A549 (cell line): ENCODE results near the gene FSTL4. TPM values are rescaled to one million over a fixed set of nuclear protein-coding genes. Genes with fewer than 3 reads are reported as not detected.

Source experiments
- ATAC-seq, 2 experiments: fragments of 200-7000 bp in 1 of 2; fragments of >200 bp in 1 of 2; cut with Nextera tagmentation in 1 of 2; cut with Tn5 transposase in 1 of 2; 3 replicates each; pipeline versions ENCODE4 v1.8.0 to v1.9.1; 2018 to 2020; ENCODE audit warnings: mild to moderate bottlenecking in 1 of 2, moderate library complexity in 1 of 2
- CTCF ChIA-PET: fragments of 300-600 bp; sonication (Branson Sonifier 250); formaldehyde crosslinking; extraction: SDS; loops from one replicate; lab custom pipeline; 2021; ENCODE audit warnings: antibody characterized with exemption, inconsistent platforms; lab: Yijun Ruan, JAX
- POLR2A ChIA-PET: fragments of 350-600 bp; formaldehyde crosslinking; extraction: SDS; loops from one replicate; lab custom pipeline; 2021; ENCODE audit warnings: antibody characterized with exemption, inconsistent platforms; lab: Yijun Ruan, JAX
- DNase-seq, 2 experiments: peaks; one replicate each; pipeline versions ENCODE4 v3.0.0 to v3.0.0-alpha.2; 2011 to 2016; ENCODE audit warnings: low read depth in 1 of 2, low spot score in 1 of 2
- FAIRE-seq: peaks from 2 replicates; lab custom pipeline; 2011; peaks lifted over from hg19 to GRCh38; lab: Jason Lieb, UNC
- H3K27ac ChIP-seq, 2 experiments: fragments of >200 bp; sonication (Bioruptor Twin); formaldehyde crosslinking; 3 replicates each; pipeline ENCODE4 v1.5.1; 2016 to 2017
- H3K4me1 ChIP-seq: fragments of >200 bp; sonication (Bioruptor Twin); formaldehyde crosslinking; 3 replicates; pipeline ENCODE4 v1.6.1; 2016
- H3K4me2 ChIP-seq: fragments of >200 bp; sonication (Bioruptor Twin); formaldehyde crosslinking; 3 replicates; pipeline ENCODE4 v1.6.1; 2016
- H3K4me3 ChIP-seq: fragments of >200 bp; sonication (Bioruptor Twin); formaldehyde crosslinking; 3 replicates; pipeline ENCODE4 v1.5.1; 2016
- H3K9me3 ChIP-seq: fragments of >200 bp; sonication (Bioruptor Twin); formaldehyde crosslinking; 3 replicates; pipeline ENCODE4 v1.6.1; 2016
- ATOH8 ChIP-seq: fragments of 250-450 bp; sonication (Bioruptor Pico); IDR thresholded peaks from 2 replicates; pipeline ENCODE4 v1.5.0; 2020; ENCODE audit warnings: low read depth, mild to moderate bottlenecking, moderate library complexity
- BHLHE40 ChIP-seq: IDR thresholded peaks from 2 replicates; pipeline ENCODE4 v1.6.1; 2012; ENCODE audit warnings: low read depth, low read length, inconsistent platforms
- CBX2 ChIP-seq: fragments of 200-600 bp; sonication (generic); IDR thresholded peaks from 2 replicates; pipeline ENCODE4 v1.6.1; 2016; ENCODE audit warnings: low read depth, mild to moderate bottlenecking, borderline replicate concordance
- CBX8 ChIP-seq: fragments of 200-600 bp; sonication (generic); IDR thresholded peaks from 2 replicates; pipeline ENCODE4 v1.6.1; 2016
- ELK1 ChIP-seq: fragments of 150-350 bp; IDR thresholded peaks from 2 replicates; pipeline ENCODE4 v1.6.1; 2014; ENCODE audit warnings: low read depth, mild to moderate bottlenecking, low read length
- EP300 ChIP-seq, 2 experiments: fragments of >200 bp; sonication (Bioruptor Twin); formaldehyde crosslinking; IDR thresholded peaks; 2 replicates in 1 of 2; 3 replicates in 1 of 2; pipeline ENCODE4 v1.6.1; 2016 to 2017
- FOSB ChIP-seq: fragments of 250-450 bp; sonication (Bioruptor Pico); IDR thresholded peaks from 2 replicates; pipeline ENCODE4 v1.5.0; 2020; ENCODE audit warnings: mild to moderate bottlenecking, moderate library complexity
- HEYL ChIP-seq: fragments of 250-450 bp; sonication (Bioruptor Pico); IDR thresholded peaks from 2 replicates; pipeline ENCODE4 v1.8.0; 2021; ENCODE audit warnings: mild to moderate bottlenecking, moderate library complexity
- HMGXB4 ChIP-seq: fragments of 250-450 bp; sonication (Bioruptor Pico); IDR thresholded peaks from 2 replicates; pipeline ENCODE4 v1.5.0; 2021; ENCODE audit warnings: mild to moderate bottlenecking, moderate library complexity, borderline replicate concordance
- NFE2L2 ChIP-seq: fragments of 150-350 bp; conservative IDR thresholded peaks from 2 replicates; pipeline ENCODE4 v1.6.1; 2014; ENCODE audit warnings: low read length
- NPAS2 ChIP-seq: fragments of 250-450 bp; sonication (Bioruptor Pico); IDR thresholded peaks from 2 replicates; pipeline ENCODE4 v1.8.0; 2022; ENCODE audit warnings: mild to moderate bottlenecking, moderate library complexity, borderline replicate concordance
- NR3C1 ChIP-seq: fragments of >200 bp; sonication (Bioruptor Twin); formaldehyde crosslinking; IDR thresholded peaks from 3 replicates; pipeline ENCODE4 v1.6.1; 2017
- POLR2A ChIP-seq: IDR thresholded peaks from 2 replicates; pipeline ENCODE4 v1.6.1; 2012; ENCODE audit warnings: mild to moderate bottlenecking, low read length
- RAD21 ChIP-seq, 2 experiments: fragments of >200 bp in 1 of 2; sonication (Bioruptor Twin) in 1 of 2; formaldehyde crosslinking in 1 of 2; IDR thresholded peaks in 1 of 2; conservative IDR thresholded peaks in 1 of 2; 2 replicates in 1 of 2; 3 replicates in 1 of 2; pipeline ENCODE4 v1.6.1; 2012 to 2018; ENCODE audit warnings: inconsistent platforms in 1 of 2
- RARB ChIP-seq: fragments of 250-450 bp; sonication (Bioruptor Pico); IDR thresholded peaks from 2 replicates; pipeline ENCODE4 v1.8.0; 2021; ENCODE audit warnings: mild to moderate bottlenecking, moderate library complexity
- RNF2 ChIP-seq: fragments of 200-600 bp; sonication (generic); IDR thresholded peaks from 2 replicates; pipeline ENCODE4 v1.6.1; 2016; ENCODE audit warnings: low read depth, mild to moderate bottlenecking, antibody characterized with exemption, moderate library complexity, borderline replicate concordance
- SMC3 ChIP-seq: fragments of >200 bp; sonication (Bioruptor Twin); formaldehyde crosslinking; IDR thresholded peaks from 3 replicates; pipeline ENCODE4 v1.6.1; 2018; ENCODE audit warnings: inconsistent platforms
- SREBF2 ChIP-seq: fragments of 450-650 bp; IDR thresholded peaks from 2 replicates; pipeline ENCODE4 v1.6.1; 2014; ENCODE audit warnings: mild to moderate bottlenecking, moderate library complexity
- USF2 ChIP-seq: fragments of 450-650 bp; IDR thresholded peaks from 2 replicates; pipeline ENCODE4 v1.6.1; 2014; ENCODE audit warnings: antibody characterized with exemption
- ZFP36 ChIP-seq: fragments of 450-650 bp; IDR thresholded peaks from 2 replicates; pipeline ENCODE4 v1.6.1; 2014; ENCODE audit warnings: borderline replicate concordance; ENCODE audit not compliant: partially characterized antibody
- ZNF302 ChIP-seq: fragments of 250-450 bp; sonication (Bioruptor Pico); IDR thresholded peaks from 2 replicates; pipeline ENCODE4 v1.9.0; 2021; ENCODE audit warnings: inconsistent platforms, mild to moderate bottlenecking, moderate library complexity
- WGBS: methylation state at CpG from one replicate; pipeline ENCODE4 v1.1.6; 2017; ENCODE audit errors: missing lambda C conversion rate; 5-methylcytosine and 5-hydroxymethylcytosine counted together
- polyA plus RNA-seq, 4 experiments: library from polyadenylated mRNA; depleted of rRNA in 3 of 4; stranded (reverse); fragments of >200 nt; fragmentation: RNase III in 1 of 4; extraction: RNeasy Plus Mini Kit Qiagen cat#74134 plus additional on column Dnase treatment in 1 of 4; gene quantifications; 2 replicates in 3 of 4; 3 replicates in 1 of 4; pipeline ENCODE4 v1.2.3, GENCODE V29; 2011 to 2017

FSTL4 gene
- polyA plus RNA-seq, 2 of the 4 experiments (the other 2 are of a cell fraction) = 1.6 to 1.8 TPM

- POLR2A ChIA-PET = no interaction called here
- CTCF ChIA-PET = interaction anchor here (1.5 kb wide), 1 partner anchor 485 kb away, joined by 3 read pairs; no protein-coding TSS in a partner anchor
- whole genome bisulfite sequencing = 55% methylated on average over 9 of the region's 9 CpGs
- Histone ChIP-seq H3K9me3 (no peaks in the 10 kb centered on the region), H3K4me2 (no peak overlapping the region), H3K4me1 (no peaks in the 10 kb centered on the region), H3K4me3 (no peak overlapping the region), H3K27ac (no peak overlapping the region)
- DNase-seq (no peak), FAIRE-seq (no peak), ATAC-seq (no peak)
- no peak for TF ChIP-seq BHLHE40
- no peak for TF ChIP-seq HEYL (CRISPR knock-in tag)
- TF ChIP-seq NPAS2 (CRISPR knock-in tag) = no peak
- TF ChIP-seq USF2 = no peak
- TF ChIP-seq EP300 (IDR thresholded peaks at IDR 0.05) = no peak
- no peak for TF ChIP-seq HMGXB4 (CRISPR knock-in tag)
- TF ChIP-seq RAD21 (conservative IDR thresholded peaks at IDR 0.05 in 1 of 2, IDR thresholded peaks at IDR 0.05 in 1 of 2) = no peak
- no peak for TF ChIP-seq FOSB (CRISPR knock-in tag)
- TF ChIP-seq ELK1 = no peak
- TF ChIP-seq RARB = no peak
- no peak for TF ChIP-seq ZFP36
Observed at GRCh38 chr5:133384903-133385302, 227.4 kb downstream of the FSTL4 start.

- Histone ChIP-seq H3K4me3 (no peak overlapping the region), H3K9me3 (no peaks in the 10 kb centered on the region), H3K4me2 (no peak overlapping the region), H3K27ac (no peak overlapping the region), H3K4me1 (no peaks in the 10 kb centered on the region)
- ChIA-PET POLR2A (no interaction called here), CTCF (interaction anchor here (1.1 to 1.5 kb wide), 2 partner anchors 8 to 485 kb away, joined by 3 read pairs; no protein-coding TSS in a partner anchor)
- TF ChIP-seq CBX2 (no peak), SREBF2 (no peak), RNF2 (no peak), ATOH8 (CRISPR knock-in tag) (no peak), EP300 (IDR thresholded peaks at IDR 0.05) (no peak)
- ATAC-seq = no peak
- FAIRE-seq = no peak
- WGBS = 65% methylated on average over 11 of the region's 12 CpGs
- DNase-seq = no peak
Observed at GRCh38 chr5:133384120-133384855, 228.1 kb downstream of the FSTL4 start.

- no peak for TF ChIP-seq ZNF302 (CRISPR knock-in tag)
- TF ChIP-seq CBX8 = no peak
- no peak for TF ChIP-seq ATOH8 (CRISPR knock-in tag)
- TF ChIP-seq POLR2A = no peak
- no peak for TF ChIP-seq SMC3
- no peak for TF ChIP-seq FOSB (CRISPR knock-in tag)
- TF ChIP-seq NR3C1 = no peak
- TF ChIP-seq NFE2L2 = no peak
- Histone ChIP-seq H3K27ac (no peak overlapping the region), H3K4me2 (no peak overlapping the region), H3K4me3 (no peak overlapping the region), H3K4me1 (no peaks in the 10 kb centered on the region), H3K9me3 (0 out of 3 replicates have a peak, but pooled peaks cover 3% of the 10 kb centered on the region)
- DNase-seq (no peak), ATAC-seq (no peak), FAIRE-seq (no peak)
- 65% methylated on average over 9 of the region's 9 CpGs for WGBS
- ChIA-PET POLR2A (no interaction called here), CTCF (interaction anchor here (1.1 kb wide), 1 partner anchor 9 kb away, joined by 3 read pairs; no protein-coding TSS in a partner anchor)
Observed at GRCh38 chr5:133383580-133383939, 228.8 kb downstream of the FSTL4 start.
